Kidney capillary endothelial cell (primary cell): Measurements from ENCODE around the gene PDCD4.

ENCODE experiments used
- DNase-seq: peaks from one replicate; pipeline ENCODE4 v3.0.0-alpha.2; 2018; ENCODE audit warnings: low spot score

PDCD4 gene

DNA sequence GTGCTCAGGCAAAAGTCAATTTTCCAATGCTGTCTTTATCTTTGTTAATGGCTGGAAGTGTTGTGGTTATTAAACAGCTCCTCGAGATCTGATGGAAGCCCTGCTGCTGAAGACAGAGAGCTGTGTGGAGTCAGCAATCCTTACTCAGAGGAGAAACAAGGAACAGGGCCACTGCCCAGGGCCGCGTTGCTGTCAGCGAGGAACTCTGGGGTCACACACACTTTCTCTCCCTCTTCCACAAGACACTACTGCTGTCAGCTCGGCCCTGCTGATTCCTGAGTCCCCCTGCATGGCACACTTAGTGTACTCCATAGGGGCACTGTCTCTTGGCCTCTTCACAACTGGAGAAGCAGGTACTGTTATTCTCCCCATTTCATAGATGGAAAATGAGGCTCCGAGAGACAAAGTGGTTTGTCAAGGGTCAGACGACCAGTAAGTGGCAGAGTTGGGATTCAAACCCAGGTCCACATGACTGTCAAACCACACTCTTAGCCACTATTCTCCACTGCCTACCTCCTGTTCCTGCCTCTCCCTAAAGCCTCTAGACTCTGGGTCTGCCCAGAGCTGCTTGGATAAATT, 29.3 kb upstream of the PDCD4 start:
- no peak for DNase-seq

DNA sequence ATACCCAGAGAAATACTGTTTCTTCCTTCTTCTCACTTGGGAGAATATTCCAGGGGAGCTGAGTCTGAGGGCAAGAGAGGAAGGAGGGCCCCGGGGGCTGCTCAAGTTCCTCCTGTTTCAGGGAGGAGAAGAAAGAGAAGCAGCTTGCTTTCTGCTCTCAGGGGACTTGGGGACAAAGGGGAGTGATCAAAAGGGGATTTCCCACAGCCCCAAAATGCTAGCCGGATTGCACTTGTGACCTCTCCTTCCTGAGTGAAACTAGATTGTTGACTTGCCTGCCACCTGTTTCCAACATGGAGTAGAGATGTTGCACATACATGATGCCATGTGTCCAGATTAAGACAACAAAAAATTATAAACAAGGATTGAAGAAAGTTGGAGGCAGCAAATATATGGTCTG, 28.7 kb upstream of the PDCD4 start:
- DNase-seq: no peak

DNA sequence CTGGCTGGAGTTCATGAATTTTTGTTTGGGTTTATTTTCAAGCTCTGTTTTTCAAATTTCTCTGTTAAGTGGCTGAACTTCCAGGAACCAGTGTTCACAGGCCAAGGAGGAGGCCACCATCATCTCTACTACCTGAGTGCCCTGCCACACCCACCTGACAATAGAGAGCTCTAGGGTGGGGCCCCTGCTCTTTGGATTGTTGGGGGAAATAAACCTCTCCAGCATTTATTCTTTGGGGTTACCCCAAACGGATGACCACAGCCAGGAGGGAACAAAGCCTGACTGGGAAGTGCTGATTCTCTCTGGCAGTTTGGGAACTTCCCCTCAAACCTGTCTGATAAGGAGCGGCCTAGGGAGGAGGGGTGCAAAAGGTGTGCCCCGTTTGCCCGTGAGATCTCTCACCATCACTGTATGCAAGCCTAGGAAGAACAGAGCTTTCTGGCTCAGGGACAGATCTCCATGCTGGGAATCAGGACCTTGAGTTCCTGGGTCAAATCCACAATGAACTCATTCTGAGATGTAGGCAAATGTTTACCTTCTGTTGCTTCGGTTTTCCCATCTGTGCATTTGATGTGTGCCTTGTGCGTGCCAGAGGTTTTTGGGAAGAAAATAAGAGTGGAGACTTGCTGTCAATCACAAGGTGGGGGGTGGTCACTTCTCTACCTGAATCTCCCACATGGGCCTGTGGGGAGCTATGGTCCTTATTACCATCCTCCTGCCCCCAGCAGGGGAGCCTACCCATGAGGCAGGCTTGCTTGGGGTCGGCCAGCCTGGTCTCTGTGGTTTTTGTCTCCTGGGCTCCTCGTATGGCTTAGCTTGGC, 27.7 kb upstream of the PDCD4 start:
- no peak for DNase-seq

DNA sequence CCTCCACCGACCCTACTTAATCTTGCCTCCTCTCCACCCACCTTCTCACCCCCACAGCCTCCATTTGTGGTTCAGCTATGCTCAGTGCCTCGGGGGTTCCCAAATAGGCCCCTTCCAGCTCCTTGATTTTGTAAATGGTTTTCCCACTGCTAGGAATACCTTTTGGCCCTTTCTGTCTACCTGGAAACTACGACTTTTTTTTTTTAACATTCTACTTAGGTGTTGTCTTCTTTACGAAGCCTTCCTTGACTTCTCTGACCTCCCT, 27.2 kb upstream of the PDCD4 start:
- no peak for DNase-seq

DNA sequence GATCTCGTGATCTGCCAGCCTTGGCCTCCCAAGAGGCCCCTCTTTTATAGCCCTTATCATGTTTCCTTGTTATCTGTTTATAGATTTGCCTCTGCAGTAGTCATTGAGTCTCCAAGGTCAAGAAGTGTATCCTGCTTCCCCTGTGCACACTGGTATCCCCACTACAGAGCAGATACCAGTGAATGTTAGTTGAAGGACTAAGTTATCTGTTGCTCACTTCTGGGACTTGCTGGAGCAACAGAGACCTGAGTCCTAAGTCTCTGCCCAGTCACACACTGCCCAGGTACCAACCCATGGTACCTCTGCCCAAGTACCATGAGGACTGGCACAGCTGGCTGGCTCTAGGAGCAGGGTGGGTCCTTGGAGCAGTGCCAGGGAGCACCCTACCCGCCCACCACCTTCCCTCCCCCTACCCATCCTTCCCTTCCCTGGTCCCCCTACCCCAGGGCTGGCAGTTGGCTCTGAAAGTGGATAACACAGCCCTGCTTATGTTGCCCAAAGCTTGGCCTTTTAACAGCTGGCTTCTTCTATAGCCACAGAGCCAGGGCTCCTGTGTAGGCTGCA, 26.5 kb upstream of the PDCD4 start:
- DNase-seq: no peak

DNA sequence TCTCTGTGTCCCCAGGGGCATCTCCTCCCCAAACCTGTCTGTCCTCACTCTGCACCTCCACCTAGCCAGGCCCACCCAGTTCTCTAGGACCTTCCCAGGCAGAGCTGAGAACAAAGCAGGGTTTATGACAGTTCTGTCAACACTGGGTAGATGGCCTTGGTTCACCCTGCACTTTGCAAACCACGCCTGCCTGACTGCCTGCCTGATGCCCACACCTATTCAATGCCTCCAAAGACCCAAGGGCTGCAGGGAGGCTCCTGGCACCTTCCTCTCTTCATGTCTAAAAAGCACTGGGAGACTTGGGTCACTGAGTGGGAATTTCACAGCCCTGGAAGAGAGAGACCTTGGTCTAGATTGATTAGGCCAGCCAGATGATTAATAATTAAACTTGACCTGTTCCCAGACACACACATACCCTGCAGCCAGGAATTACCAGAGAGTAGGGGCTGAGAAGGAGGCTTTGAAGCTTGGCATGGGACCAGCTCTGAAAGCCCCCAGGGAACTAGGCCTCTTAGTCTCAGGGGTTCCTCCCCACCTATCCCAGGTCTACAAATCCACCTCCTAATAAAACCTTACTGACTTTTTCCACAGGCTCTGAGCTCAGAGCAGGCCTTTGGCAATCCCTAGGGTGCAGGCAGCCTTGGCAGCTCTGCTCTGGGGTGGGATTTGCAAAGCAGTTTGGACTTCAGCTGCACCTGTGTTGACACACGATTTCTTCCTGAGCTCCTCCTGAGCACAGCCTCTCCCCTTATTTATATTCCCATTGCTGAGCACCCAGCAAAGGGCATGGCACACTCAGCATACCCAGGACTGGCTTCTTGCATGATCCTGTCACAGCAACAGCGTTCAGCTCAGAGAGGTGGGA, 25.7 kb upstream of the PDCD4 start:
- no peak for DNase-seq

DNA sequence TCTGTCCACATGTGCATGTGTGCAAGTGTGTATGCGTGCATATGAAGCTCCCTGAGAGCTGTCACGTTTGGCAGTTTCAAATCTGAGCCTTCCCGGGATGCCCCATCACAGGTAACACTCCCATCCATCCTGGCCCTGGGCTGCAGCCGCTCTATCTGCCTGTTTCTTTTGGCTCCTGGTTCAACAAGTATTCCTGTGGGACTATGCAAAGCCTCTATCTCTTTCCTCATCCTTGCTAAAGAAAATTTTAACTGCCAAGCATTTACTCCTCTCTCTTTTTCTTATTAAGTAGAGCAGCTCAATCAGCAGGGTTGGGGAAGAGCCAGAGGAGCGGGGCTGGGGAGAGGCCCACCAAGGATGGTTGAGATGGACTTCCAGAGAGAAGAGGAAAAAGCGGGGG, 24.4 kb upstream of the PDCD4 start:
- no peak for DNase-seq

DNA sequence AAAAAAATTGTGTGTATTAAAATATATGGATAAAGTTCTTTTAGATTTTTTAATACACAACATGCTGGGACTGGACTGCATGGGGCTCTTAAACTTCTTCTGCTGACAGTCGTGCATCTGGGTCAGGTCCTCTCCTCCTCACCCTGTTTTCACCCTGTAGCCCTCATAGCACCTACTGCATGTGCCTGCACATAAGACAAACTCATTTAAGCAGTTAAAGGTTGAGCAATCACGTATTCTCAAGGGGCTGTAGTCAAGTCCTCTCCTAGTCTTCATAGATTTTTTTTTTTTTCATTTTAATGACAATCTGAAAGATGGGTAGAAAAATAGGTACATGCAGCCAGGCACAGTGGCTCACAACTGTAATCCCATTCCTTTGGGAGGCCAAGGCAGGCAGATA, 23.6 kb upstream of the PDCD4 start:
- no peak for DNase-seq

DNA sequence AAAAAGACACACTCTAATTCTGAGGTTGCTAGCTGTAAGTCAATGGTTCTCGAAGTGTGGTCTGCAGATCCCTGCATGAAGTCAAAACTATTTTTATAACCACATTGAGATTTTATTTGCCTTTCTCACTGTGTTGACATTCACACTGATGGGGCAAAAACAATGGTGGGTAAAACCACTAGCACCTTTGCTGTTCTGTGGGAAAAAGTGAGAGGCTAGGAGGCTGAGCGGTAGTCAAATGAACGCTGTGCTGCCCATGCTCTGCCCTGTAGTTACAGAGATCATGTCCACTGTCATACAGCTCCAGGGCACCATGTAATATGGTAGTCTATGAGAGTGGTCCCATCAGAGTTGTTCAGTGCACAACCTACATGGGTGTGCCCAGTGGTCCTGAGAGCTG, 21.6 kb upstream of the PDCD4 start:
- no peak for DNase-seq

DNA sequence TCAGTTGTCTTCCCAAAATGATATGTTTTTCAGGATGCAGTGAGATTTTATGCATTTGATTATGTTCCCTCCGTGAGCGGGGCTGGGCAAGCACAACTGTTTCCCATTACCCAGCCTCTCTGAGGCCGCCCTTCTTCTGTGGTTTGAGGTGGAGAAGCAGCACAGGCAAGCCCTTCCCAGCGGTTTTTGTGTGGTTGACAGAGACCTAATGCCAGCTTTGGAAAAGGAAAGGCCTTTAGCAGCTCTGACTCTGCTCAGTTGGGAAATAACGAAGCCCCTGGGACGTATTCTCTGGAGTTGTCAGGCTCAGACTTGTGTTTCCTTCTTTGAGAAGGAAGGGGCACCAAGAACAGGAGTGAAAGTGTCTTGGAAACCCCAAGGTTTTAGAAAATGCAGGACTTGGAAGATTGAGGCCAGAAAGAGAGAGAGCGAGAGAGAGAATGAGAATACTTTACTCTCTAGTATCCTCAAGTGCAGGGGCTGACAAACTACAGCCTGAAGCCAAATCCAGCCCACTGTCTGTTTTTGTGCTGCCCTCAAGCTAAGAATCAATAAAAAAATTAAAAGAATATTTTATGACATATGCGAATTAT, 20.6 kb upstream of the PDCD4 start:
- DNase-seq: no peak

DNA sequence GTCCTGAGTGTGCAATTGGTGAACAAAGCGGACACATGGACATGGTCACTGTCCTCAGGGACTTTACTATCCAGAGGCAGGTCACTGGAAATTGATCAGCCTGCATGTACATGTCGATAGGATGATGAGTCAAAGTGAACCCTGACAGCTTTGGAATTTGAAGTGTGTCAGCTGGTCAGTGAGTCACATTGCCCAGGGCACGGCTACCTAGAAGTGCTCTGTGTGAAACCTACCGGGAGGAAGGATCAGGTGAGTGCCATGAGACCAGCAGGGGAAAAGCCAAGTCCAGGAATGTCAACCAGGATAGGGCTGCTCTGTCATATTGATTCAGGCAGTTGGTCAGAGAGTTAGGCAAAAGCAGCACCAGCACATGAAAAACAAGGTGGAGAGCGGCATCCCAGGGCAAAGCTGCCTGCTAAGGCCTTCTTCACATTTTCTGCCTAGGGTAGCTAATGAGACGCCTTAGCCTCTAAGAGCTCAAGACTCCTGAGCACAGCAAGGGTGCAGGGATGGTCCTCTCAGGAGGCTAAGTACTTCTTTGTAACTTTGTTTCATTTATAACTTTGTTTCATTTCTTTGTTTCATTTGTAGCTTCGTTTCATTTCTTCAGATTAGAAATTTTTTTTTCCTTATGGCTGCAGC, 19.4 kb upstream of the PDCD4 start:
- DNase-seq: no peak

DNA sequence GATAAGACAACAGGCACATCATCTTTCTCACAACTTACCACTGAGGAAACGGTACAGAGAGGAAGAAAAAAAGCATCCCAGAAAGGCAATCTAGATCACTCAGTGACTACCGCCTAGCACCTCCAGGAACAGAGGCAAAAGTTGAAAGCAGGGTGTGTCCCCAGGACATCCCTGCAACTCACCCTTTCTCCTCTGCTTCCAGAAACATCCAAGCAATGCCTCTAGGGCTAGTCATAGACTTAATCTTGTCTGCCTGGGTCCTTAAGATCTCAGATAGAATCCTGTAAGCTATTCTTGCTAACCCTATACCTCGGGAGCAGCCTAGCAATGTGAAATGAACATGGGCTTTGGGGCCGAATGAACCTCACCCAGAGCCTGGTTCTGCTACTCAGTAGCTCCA, 18.8 kb upstream of the PDCD4 start:
- no peak for DNase-seq

DNA sequence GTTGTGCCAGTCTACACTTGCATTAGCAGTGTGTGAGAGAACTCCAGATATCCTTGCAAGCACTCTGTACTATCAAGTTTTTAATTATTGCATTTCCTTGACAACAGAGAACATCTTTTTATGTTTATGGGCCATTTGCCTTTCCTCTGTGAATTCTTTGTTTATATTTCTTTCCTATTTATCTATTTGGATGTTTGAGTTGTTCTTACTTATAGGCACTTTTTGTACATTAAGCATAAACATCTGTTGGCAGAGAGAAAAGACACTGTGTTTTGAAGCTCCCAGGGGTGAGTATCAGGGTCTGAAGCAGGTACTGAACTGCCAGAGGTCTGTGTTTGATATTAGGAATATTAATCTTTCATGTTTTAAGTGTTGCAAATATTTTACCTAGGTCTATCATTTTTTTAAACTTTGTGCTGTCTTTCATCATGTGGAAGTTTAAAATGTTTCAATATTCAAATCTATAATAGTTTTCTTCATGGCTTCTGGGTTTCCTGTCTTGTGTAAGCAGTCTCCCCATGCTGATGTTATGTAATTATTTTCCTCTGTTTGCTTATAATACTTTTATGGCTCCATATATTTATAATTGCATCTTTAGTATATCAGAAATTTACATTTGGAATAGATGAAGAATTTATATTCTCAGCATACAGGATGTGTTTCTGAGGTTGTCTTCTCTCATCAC, 17.7 kb upstream of the PDCD4 start:
- DNase-seq: no peak

DNA sequence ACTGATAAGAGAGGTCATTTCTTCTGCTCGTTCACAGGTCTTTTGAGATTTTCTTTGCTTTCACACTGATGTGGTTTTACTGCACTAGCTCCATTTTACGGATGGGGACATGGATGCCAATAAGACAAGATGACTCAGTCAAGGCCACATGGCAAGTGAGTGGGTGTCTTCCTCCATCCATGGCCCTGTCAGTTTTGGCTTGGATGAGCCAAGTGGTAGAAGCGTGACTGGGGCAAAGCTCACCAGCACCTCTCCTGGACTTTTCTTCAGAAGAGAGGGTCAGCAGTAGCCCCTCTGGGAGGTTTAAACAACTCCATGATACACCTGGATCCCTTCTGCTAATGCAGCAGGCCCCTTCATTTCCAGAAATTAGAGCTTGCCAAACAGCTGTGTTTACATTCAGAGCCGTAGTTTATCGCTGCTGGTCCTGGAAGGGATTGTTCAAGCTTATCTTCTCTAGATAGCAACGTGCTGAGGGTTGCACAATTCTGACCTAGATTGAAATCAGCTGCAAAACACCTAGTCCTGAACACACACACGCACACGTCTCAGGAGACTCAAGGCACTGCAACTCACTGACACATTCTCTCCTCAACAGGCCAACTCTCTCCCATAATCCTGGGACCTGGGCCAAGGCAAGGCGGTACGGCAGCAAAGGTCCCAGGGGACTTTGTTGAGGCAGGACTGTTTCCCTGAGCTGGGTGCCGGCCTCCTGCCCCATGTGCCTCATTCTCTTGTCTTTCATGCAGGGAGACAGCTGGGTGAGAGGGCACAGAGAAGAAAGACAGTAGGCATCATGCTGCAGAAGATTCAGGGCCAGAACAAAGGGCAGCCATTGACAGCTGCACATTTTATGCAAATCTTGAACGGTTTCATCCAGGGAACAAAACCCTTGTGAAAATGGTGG, 14.2 kb upstream of the PDCD4 start:
- DNase-seq: no peak

DNA sequence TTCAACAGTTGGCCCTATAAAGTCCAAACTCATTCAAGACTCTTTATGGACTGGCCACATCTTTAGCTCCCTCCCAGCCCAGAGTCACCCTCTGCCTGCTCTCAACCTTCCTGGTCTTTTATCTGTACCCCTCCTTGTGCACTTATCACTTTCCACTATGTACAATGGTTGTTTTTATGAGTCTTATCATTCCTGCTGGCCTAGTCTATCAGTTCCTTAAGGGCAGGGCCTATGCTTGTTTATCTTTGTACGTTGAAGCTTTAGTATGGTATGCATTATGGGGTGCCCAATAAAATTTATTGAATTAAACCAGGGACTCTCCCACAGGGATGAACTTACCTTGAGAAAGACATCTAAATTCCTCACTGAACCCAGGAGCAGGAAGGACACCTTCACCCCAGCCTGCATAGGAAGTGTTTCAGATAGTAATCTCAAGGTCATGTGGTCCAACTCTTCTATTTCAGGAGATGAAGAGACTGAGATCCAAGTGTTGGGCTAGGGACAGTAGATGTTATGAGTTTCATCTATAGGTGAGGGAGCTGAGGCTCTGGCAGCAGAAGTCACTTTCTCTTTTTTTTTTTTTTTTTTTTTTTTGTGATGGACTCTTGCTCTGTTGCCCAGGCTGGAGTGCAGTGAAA, 13.3 kb upstream of the PDCD4 start:
- DNase-seq: no peak

DNA sequence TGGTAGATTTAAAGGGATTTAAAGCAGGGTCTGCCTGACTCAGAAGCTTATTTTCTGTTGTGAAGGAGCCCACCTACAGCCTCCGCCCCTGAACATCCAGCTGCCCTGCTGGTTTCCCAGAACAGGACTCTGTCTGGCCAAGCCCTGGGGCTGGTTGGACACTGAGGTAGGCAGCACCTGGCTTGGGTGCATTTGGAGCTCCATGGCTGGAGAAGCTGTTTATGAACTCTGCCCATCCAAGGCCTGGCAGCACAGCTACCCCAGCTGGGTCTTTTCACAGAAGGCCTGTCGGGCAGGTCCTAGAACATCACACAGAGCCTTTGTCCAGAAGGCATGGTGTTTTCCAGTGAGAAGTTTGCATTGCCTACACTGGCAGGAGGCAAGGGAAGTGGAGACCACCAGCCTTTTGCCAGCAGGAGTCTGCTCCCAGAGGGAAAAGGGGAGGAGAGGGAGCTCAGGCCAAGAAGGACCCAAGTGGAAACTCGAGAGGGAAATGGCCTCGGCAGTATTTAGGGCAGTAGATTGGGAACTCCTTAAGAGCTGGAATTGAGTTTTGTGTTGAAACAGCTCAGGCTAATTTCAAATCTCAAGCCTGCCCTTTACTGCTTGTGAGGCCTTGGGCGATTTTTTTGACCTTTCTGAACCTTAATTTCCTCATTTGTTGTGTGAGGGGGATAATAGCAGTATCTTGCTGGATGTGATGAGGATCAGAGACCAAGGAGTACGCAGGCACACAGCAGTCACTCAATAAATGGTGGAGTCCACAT, 12.3 kb upstream of the PDCD4 start:
- DNase-seq: no peak

DNA sequence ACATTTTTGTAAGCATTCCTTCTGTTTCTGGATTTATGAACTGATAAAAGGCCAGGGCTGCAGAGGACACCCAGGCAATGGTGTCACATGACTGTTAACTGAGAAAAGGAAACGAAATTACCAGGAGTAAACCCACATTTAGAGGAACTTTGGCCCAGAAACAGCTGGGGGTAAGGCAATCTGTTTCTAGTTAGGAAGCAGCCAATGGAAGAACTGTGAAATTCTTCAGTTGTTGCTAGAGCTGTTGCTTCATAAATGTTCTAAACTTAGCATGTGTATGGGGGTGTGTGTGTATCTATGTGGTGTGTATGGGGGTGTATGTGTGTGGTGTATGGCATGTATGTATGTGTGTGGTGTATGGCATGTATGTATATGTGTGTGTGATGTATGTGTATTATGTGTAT, 11.8 kb upstream of the PDCD4 start:
- no peak for DNase-seq

DNA sequence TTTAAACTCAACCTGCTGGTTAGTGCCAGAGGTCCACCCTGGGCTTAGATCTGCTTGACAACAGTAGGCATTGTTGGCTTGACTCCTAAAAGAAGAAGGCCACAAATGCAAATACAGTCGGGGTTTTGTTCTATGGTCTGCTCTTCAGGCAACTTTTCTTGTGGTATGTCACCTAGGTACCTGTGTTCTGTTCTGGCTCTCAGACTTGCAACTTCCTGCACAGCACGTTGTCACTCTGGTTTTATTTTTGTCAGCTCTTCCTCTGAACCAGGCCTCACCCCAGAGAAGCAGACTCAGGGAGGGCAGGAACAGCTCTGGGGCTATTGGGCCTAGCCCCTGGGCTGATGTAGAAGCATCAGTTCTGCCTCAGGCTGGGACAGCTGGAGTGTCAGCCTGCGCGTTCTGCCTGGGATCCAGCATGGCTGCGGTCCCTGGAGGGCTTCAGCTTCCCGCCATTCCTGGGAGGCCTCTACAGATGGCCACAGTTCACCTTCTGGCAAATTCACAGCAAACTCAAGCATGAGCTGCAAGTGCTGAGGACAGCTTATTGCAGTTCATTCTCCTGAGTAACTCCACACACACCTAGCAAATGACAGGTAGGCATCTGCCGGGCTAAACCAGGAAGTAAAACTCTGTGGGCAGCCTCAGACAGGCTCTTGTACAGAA, 11.0 kb upstream of the PDCD4 start:
- no peak for DNase-seq

DNA sequence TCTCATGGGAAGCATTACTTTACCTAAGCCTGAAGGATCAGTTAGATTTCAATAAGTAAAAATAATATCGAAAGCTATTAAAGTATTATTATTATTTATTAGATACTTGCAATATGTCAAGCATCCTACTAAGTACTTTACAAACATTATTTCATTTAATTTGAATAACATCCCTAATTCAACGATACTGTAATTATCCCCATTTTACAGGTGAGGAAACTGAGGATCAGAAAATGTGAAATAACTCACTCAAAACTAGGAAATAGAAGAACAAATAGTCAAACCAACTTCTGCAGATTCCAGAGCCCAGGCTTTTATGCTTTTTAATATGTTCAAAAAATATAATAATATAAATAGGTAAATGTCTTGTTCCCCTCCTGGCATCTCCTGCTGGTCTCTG, 10.3 kb upstream of the PDCD4 start:
- no peak for DNase-seq
